Panc1 (cell line): ENCODE results near the gene CMIP. TPM values are rescaled to one million over a fixed set of nuclear protein-coding genes. Genes with fewer than 3 reads are reported as not detected.
A peak's percentile ranks its signal among the peaks of the same experiment; 100 is the strongest.

Experiments used
- ATAC-seq: fragments of 200-7000 bp; cut with Tn5 transposase; 2 replicates; pipeline ENCODE4 v1.9.1; 2020; ENCODE audit warnings: mild to moderate bottlenecking, moderate library complexity
- BruUV-seq: library from RNA; stranded (reverse); fragments of 400-500 nt; replicated peaks from 2 replicates; lab custom pipeline; 2021; lab: Mats Ljungman, UMichigan
- CTCF ChIA-PET: fragments of 300-600 bp; sonication (Branson Sonifier 250); formaldehyde crosslinking; loops from one replicate; lab custom pipeline; 2022; ENCODE audit warnings: antibody characterized with exemption; lab: Charles Lee
- POLR2A ChIA-PET: fragments of 300-600 bp; sonication (Branson Sonifier 250); formaldehyde crosslinking; loops from one replicate; lab custom pipeline; 2022; ENCODE audit warnings: antibody characterized with exemption; lab: Charles Lee
- DNase-seq: peaks from one replicate; pipeline ENCODE4 v3.0.0-alpha.2; 2010; ENCODE audit warnings: low read depth, low spot score
- H3K27ac ChIP-seq: 2 replicates; pipeline ENCODE4 v1.5.1; 2011; ENCODE audit warnings: mild to moderate bottlenecking, low read length, inconsistent platforms
- H3K27me3 ChIP-seq: fragments of 200-500 bp; sonication (Bioruptor generic); 2 replicates; pipeline ENCODE4 v1.6.0; 2014; ENCODE audit warnings: low read length, inconsistent platforms; ENCODE audit not compliant: control insufficient read depth, insufficient read depth
- H3K36me3 ChIP-seq: fragments of 200-500 bp; sonication (Bioruptor generic); 2 replicates; pipeline ENCODE4 v1.5.1; 2014; ENCODE audit warnings: inconsistent platforms, mild to moderate bottlenecking, low read length, moderate library complexity; ENCODE audit not compliant: control insufficient read depth, insufficient read depth
- H3K4me1 ChIP-seq: 2 replicates; pipeline ENCODE4 v1.5.1; 2011; ENCODE audit warnings: inconsistent platforms, mild to moderate bottlenecking, low read length, moderate library complexity; ENCODE audit not compliant: control insufficient read depth, insufficient read depth
- H3K4me3 ChIP-seq, 2 experiments: 2 replicates each; pipeline ENCODE4 v1.5.1; 2011 to 2012; ENCODE audit warnings: low read depth in 2 of 2, low read length in 2 of 2, mild to moderate bottlenecking in 2 of 2, inconsistent platforms in 1 of 2, moderate library complexity in 1 of 2
- H3K9me3 ChIP-seq: fragments of 200-500 bp; sonication (Bioruptor generic); 2 replicates; pipeline ENCODE4 v1.5.1; 2014; ENCODE audit warnings: low read depth, mild to moderate bottlenecking, inconsistent platforms, low read length, moderate library complexity; ENCODE audit not compliant: control insufficient read depth, insufficient read depth
- CTCF ChIP-seq: fragments of 450-650 bp; IDR thresholded peaks from 2 replicates; pipeline ENCODE4 v1.5.1; 2017; ENCODE audit warnings: mild to moderate bottlenecking
- POLR2AphosphoS5 ChIP-seq: IDR thresholded peaks from 2 replicates; pipeline ENCODE4 v1.6.1; 2012; ENCODE audit warnings: mild to moderate bottlenecking, low read depth, low read length, moderate library complexity
- REST ChIP-seq, 2 experiments: IDR thresholded peaks; 2 replicates each; pipeline ENCODE4 v1.6.1; 2011 to 2012; ENCODE audit warnings: low read depth in 2 of 2, control low read depth in 1 of 2, low read length in 1 of 2, mild to moderate bottlenecking in 1 of 2, moderate library complexity in 1 of 2; ENCODE audit not compliant: insufficient read depth in 1 of 2
- SIN3A ChIP-seq: IDR thresholded peaks from 2 replicates; pipeline ENCODE4 v1.6.1; 2012; ENCODE audit warnings: low read depth, mild to moderate bottlenecking, low read length, moderate library complexity, borderline replicate concordance; ENCODE audit not compliant: insufficient read depth
- TCF7L2 ChIP-seq: IDR thresholded peaks from 2 replicates; pipeline ENCODE4 v1.6.1; 2011; ENCODE audit warnings: mild to moderate bottlenecking, low read depth, low read length, inconsistent platforms
- in situ Hi-C: cut with HindIII; loops from 2 replicates; pipeline ENCODE4 v1.10.0; 2016; ENCODE audit warnings: low sequenced_read_pairs, low pct_unique_long_range_greater_than_20kb
- intact Hi-C: fragments of 100-400 bp; cut with micrococcal nuclease; formaldehyde crosslinking; loops from one replicate; pipeline ENCODE4 v1.10.0; 2022; ENCODE audit not compliant: unreplicated experiment
- total RNA-seq: library from RNA; stranded (reverse); gene quantifications from one replicate; pipeline ENCODE4 v1.2.1, GENCODE V29; 2021; ENCODE audit not compliant: unreplicated experiment

Gene CMIP
- total RNA-seq, 1 experiment from 2014 or later = 49.7 TPM

GRCh38 chr16:81703177-81704155 lies 258.9 kb downstream of the CMIP start:
- TF ChIP-seq CTCF = no peak
- Histone ChIP-seq H3K36me3 (0 out of 2 replicates have a peak, but pooled peaks cover 2% of the 10 kb centered on the region), H3K4me1 (peaks cover 4% of the 10 kb centered on the region), H3K9me3 (no peaks in the 10 kb centered on the region), H3K27ac (no peak overlapping the region), H3K4me3 (no peak overlapping the region), H3K27me3 (no peaks in the 10 kb centered on the region)
- no TSS peak for BruUV-seq
- in situ Hi-C loops = no loop called here
- ChIA-PET POLR2A (no interaction called here), CTCF (interaction anchor here (0.6 kb wide), 1 partner anchor 455 kb away, joined by 4 read pairs; no protein-coding TSS in a partner anchor)
- DNase-seq = no peak
- ATAC-seq = peak; percentile 74
- intact Hi-C loops = no loop called here

GRCh38 chr16:81705261-81705660 lies 260.7 kb downstream of the CMIP start:
- H3K36me3 ChIP-seq = 0 out of 2 replicates have a peak, but pooled peaks cover 2% of the 10 kb centered on the region
- no peaks in the 10 kb centered on the region for H3K9me3 ChIP-seq
- intact Hi-C loops = no loop called here
- H3K4me3 ChIP-seq = no peak overlapping the region
- ATAC-seq (no peak), DNase-seq (no peak)
- H3K4me1 ChIP-seq = peaks cover 4% of the 10 kb centered on the region
- H3K27ac ChIP-seq = no peak overlapping the region
- TF ChIP-seq POLR2AphosphoS5 = no peak
- CTCF ChIA-PET = no interaction called here
- no TSS peak for BruUV-seq
- no peaks in the 10 kb centered on the region for H3K27me3 ChIP-seq
- in situ Hi-C loops = no loop called here
- POLR2A ChIA-PET = no interaction called here

GRCh38 chr16:81706327-81707295 lies 262.0 kb downstream of the CMIP start:
- POLR2A ChIA-PET = no interaction called here
- ATAC-seq (no peak), DNase-seq (no peak)
- no TSS peak for BruUV-seq
- 0 out of 2 replicates have a peak, but pooled peaks cover 2% of the 10 kb centered on the region for H3K36me3 ChIP-seq
- in situ Hi-C loops = no loop called here
- H3K4me1 ChIP-seq = peaks cover 12% of the 10 kb centered on the region
- H3K9me3 ChIP-seq = no peaks in the 10 kb centered on the region
- no peaks in the 10 kb centered on the region for H3K27me3 ChIP-seq
- no peak overlapping the region for H3K27ac ChIP-seq
- CTCF ChIA-PET = no interaction called here
- no peak overlapping the region for H3K4me3 ChIP-seq
- intact Hi-C loops = no loop called here
- TF ChIP-seq TCF7L2 (no peak), POLR2AphosphoS5 (no peak), SIN3A (no peak), REST (IDR thresholded peaks at IDR 0.05; ENCODE audit: insufficient read depth in 1 of 2, low read depth in 2 of 2, low read length in 1 of 2) (no peak), CTCF (no peak)
